Measurements from ENCODE around the gene TMCO4.
"Not testable (repeated sequence)": the region's sequence is repeated elsewhere in the genome, so short reads cannot be mapped to it uniquely, and the experiment has no call there.

The TMCO4 gene

DNA sequence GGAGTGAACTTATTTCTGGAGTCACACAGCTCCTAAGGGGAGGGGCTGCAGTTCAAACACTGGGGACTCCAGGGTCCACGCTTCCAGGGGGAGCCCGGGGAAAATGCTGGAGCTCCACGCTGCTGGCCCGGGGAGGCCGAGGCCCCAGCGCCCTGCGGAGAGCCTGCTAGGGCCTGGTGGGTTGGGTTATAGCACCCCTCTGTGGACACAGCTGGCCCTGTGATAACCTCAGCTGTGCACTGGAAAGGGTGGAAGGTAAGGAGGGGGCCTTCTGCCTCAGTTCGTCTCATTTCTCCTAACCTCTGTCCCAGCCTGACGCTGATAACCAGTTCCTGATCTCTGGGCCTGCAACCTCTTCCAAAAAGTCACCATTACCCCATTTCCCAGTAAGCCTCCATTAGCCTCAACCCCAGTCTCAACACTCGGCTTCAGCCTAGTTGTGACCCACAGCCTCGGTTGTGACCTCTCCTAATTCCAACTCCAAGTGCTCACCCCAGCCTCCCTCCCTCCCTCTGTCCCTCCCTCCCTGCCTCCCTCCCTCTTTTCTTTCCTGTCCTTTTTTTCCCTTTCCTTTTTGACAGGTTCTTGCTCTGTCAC lies 148.5 kb downstream of the TMCO4 start:
- DNase-seq: peak; percentile 14

DNA sequence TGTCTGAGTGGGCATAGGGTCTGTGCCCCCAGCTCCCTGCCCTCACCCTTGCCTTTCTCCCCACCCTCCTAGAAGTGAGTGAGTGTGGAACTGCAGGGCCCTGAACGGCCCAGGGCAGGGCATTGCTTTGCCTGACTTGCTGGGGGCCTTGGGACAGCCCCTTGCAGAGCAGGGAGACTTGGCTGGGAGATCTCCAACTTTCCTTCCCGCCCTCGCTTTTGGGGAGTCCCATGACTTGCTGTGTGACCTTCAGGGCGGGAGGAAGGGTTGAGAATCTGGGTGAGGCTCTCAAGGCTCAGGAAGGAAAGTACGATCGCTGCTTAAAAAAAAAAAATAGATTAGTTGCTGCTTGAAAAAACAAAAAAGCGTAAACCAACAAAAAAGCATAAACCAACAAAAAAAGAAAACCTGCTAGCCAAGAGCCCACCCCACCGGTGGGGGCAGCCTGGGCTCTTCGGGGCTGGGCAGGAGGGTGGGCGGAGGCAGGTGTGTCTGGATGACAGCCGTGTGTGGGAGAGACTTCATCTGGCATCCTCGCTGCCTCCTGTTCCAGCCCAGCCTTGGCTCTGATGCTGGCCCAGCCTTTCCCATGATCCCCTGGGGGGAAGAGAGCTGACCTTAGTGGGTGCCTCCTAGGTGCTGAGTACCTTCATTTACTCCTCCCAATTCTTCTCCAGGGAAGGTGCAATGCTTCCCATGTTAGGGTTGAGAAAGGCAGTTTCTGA lies 149.1 kb downstream of the TMCO4 start:
- DNase-seq: no peak

DNA sequence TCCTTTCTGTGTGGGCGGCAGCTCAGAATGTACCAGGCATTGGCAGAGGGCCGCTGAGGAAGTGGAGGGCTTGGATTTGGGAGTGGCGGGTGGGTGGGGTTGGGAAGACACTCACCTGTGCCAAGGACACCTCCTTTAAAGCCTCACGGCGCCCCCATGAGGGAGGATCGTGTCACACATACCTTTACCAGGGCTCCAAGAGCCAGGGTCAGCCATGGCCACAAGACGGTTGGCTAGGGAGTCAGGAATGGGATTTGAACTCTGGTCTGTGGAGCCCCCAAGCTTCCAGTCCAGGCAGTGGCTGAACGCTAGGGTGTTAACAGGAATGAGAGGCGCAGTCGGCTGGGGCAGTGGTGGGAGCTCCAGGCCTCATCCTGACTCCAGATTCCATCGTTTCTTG lies 151.0 kb downstream of the TMCO4 start:
- no peak for DNase-seq

DNA sequence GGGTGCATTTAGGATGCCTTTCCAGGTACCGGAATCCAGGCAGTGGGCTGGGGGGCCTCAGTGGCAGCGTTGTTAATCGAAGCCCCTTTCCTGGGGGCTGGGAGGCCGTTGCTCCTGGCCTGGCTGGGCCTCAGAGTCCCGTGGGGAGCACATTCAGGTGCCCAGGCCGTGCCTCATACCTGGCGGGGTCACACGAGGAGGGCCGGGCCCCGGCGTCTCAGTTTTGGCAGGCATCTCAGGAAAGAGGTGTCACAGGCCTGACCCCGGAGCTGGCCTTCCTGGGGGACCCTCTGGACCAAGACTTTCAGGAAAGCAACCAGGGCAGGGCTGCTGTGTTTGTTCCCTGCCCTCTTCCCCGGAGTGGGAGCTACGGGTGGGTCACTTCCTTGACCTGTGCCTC lies 151.5 kb downstream of the TMCO4 start:
- no peak for DNase-seq

DNA sequence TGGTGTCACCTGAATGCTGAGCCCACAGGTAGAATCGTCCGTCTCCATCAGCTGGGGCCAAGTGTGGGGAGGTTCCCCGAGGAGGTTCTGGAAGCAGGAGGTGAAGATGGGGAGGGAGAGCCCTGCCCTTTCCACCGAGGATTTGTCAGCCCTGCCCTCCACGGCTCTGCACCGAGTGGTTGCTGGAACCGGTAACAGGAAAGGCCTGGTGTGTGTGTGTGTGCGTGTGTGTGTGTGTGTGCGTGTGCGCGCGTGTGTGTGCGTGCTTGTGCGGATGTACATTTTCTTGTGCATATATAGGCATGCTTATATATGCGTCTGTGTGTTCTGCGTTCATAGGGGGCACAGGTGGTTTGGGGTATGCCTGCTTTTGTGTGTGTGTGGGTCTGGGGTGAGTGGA lies 152.1 kb downstream of the TMCO4 start:
- no peak for DNase-seq

DNA sequence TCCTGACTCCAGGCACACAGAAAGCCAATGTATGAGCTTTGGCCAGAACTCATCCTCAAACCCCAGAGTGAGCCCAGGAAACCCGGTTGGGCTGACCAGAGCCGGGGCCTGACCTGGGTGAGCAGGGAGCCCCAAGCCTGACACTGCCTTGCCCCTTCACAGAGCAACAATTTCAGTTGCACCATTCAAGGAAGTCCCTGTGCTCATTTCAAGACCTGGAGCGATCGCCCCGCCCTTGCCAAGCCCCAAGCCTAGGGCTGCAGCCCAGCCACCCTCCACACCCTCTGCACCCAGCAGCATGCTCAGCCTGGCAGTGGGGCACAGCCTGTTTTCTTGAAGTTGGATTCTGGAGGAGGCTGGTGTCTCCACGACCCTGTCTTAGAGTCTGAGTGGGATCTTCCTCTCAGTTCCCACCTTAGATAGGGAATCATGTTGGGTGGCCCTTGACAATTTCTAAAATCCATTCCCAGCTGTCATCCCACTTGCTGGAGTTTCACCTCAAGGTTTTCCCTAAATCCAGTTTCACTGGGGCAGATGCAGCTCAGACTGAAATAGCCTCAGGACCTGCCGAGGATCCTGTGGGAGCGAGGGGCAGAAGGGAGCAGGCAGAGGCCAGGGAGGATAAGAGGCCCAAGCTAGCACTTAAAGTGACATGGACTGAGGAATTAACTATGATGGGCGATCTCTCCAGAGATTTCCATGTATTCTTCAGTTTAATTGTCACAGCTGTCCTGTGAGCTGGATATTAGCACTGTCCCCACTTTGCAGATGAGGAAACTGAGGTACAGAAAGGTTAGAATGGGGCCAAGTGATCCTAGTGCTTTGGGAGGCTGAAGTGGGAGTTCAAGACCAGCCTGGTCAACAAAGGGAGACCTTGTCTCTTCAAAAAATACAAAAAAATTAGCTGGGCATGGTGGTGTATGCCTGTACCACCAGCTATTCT lies 153.1 kb downstream of the TMCO4 start:
- DNase-seq: no peak

DNA sequence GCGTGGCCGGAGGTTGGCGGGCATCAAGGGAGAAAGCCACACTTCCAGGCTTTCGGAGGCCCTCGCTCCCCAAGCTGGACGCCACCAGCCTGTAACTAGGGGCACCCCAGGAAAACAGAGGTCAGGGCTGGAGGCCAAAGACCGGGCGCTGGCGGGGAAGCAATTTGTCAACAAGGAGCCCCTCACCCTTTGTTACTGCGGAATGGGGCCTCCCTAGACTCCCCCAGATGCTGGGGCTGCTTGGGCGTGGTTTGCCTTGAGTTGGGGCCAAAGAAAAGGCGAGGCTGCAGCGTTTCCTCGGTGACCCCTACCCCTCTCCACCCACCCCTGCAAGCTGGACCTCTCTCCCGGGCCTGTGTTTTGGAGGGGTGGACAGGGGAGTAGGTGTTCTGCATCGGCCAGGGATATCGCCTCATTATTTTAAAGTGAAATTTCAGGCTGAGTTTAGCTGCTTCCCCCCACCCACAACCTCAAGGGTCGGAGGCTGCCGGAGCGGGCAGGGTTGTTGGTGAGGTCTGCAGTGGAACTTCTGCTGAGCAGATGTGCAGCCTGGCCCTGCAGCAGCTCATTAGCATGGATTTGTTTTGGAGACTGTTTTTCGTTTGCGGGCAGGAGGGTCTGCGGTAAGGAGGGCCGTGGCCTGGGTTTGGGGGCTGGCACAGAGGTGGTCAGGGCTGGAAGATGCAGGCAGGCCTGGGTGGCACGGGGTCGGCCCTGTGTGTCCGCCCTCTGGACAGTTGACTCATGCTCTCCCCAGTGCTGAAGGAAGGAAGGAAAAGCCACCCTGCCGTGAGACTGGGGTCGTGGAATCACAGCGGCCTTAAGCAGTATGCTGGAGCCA lies 154.1 kb downstream of the TMCO4 start:
- no peak for DNase-seq

DNA sequence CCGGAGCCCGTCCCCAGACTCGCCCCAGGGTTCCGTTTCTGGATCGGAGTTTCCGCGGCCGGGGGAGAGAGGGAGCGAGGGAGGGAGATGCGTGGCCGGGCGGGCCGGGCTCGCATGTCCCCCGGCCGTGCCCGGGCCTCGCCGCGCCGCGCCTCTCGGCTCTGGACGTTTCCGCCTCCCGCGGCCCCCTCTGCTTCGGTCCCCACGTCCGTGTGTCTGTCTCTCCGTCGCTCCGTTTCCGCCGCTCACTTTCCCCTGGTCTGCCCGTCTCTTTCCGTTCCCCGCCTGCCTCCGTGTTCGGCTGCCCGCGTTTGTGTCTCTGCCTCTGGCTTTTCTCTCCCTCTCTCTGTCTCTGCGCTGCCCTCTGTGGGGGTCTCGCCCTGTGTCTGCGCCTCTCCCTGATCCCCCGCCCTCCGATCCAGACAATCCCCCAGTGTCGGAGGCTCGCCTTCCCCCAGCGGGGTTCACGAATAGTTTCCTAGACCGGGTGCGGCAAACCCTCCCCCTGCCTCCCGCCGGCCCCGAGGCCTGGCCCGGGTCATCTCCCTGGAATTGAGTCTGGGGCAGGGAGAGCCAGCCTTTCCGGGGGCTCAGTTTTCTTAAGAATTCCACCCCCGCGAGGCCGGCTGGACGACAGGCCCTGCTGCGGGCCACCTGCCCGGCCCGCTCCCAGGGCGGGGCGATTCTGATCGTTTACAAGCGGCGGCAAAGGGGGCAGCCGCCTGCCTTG lies 154.9 kb downstream of the TMCO4 start:
- no peak for DNase-seq

DNA sequence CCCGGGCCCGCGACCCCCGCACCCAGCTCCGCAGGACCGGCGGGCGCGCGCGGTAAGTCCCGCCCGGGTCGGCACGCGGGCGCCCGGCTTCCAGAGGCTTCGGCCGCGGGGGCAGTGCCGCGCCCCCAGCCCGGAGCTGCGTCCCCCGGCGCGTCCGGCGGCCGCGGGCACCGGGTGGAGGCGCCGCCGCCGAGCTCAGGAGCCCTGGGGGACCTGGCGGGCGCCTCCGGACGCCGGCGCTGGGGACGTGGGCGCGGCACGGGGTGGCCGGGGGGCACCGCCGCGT lies 155.4 kb downstream of the TMCO4 start:
- DNase-seq: no peak

DNA sequence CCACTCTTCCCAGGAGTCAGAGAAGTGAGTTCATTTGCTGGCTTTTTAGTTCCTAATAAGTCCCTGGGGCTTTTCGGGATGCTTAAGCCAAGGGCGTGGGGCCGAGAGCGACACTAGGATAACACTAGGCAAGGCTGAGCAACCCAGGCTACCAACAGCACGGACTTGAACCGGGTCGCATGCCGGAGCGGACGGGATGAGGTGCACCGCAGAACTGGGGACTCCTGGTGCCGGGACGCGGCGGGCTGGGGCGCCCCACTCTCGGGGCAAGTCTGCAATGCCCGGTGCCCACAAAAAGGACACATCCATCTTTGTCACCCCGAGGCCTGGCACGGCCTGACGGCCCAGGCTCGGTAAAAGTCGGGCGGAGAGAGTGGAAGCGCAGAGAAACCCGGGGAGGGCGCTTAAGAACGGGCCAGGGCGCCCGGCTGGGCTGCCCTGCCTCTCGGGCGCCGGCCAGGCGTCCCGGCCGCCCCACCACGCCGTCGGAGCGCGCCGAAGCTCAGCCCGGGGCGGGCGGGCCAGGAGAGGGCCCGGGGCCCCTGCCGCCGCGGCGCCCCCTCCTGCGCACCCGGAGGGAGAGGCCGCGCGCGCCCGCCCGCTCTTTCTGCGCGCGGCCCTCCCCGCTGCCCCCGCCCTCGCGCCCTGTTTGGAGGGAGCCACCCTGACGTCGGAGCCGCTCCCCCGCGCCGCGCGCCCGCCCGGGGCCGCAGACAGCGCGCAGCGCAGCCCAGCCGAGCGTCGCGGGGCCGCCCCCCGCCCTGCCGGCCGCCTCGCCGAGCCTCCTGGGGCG lies 155.9 kb downstream of the TMCO4 start, which contains the start of gene NBL1:
Gene NBL1, plus strand, starts transcription at position 710 of the 793 bp plus-strand sequence. CDS start 10,720 bp downstream, outside the sequence.
- DNase-seq: no peak

DNA sequence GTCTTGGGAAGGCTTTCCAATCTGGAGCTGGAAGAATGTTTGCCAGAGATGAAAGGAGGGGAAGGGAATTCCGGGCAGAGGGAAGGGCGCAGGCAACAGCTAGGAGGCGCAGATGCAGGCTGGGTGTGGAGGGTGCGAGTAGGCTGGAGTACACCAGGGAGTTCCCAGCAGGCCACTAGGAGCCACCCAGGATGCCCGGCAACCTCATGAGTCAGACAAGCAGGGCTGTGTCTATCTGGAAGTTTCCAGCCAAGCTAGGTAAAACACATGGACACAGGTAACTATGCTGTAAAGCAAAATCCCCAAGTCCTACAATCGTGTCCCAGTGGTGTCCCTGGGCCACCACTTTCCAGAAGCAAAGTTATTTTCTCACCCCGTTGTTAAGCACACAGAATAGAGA lies 156.6 kb downstream of the TMCO4 start:
- DNase-seq: no peak

DNA sequence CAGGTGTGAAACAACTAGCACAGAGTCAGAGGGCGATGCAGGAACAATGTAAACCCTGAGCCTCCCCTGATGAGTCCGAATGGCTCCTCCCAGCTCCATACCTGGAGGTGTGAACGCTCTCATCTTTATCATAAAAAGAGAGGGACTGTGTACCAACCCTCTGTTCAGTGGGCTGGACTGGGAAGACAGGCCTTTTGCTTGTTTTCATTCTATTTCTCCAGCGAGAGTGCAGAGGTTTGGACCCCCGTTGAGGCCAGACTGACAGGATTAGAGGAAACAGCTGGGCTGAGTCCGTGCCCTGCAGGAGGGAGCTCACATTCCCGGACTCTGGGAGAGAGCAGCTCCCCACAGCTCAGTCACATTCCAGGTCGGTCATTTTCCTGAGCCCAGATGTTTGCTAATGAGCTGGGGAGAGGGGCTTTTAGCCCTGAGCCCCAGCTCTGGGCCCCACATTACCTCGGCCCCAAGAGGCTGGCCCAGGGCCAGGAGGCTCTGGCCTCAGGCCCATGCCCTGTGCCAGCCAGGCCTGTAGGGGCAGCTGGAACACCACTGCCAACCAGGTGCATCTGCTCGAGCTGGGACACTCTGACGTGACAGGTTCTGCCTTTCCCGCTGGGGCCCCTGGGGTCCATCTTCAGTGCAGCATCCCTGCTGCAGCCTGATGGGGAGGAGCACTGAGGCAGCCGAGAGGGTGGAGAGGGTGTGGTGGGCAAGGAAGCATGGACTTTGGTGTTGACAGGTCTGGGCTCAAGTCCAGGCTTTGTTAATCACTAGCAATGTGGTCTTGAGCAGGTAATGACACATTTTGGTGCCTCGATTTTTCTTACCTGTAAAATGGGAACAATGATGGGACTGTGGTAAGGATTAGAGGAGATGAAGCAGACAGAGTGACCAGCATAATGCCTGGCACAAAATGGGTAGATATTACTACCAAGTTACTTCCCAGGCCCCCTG lies 159.1 kb downstream of the TMCO4 start:
- DNase-seq: no peak

DNA sequence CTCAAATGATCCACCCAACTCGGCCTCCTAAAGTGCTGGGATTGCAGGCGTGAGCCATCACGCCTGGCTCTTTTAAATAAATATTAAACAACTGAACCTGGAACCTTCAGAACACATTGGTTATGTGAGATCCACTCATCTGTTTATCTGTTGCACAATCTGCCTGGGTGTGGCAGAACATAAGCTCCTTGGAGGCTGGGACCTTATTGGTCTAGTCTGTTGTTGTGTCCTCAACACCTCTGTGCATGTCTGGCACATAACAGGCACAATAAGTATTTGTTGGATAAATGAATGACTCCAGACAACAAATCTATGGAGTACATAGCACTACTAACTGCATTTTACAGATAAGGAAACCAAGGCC lies 159.7 kb downstream of the TMCO4 start:
- no peak for DNase-seq

DNA sequence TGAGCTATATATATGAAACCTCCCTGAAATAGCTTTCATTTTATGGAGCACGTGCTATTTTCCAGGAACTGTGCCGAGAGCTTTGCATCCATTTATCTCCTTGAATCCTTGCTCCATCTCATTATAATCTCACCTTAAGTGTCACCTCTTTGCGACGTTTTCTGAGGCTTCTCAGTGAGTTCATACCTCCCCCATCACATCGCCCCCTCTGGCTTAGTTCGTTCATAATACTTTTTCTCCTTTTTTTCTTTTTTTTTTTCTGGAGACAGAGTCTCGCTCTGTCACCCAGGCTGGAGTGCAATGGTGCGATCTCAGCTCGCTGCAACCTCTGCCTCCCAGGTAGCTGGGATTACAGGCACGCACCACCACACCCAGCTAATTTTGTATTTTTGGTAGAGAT lies 160.5 kb downstream of the TMCO4 start:
- DNase-seq: not testable (repeated sequence)

DNA sequence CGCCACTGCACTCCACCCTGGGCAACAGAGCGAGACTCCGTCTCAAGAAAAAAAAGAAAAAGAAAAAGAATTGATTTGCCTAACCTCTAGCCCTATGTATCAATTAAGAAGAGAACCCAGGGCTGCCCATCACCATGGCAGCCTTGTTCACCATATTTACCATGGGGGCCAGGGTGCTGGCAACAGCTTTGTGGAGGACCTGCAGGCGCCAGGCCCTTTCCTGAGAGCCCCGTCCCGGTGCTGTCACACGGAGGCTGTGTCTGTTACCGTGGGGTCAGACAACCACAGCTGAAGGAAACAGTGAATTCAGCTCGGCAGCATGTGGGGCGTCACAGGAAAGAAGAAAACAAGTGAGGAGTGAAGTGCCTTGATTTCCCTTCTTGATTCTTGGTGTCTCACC lies 162.1 kb downstream of the TMCO4 start:
- no peak for DNase-seq

DNA sequence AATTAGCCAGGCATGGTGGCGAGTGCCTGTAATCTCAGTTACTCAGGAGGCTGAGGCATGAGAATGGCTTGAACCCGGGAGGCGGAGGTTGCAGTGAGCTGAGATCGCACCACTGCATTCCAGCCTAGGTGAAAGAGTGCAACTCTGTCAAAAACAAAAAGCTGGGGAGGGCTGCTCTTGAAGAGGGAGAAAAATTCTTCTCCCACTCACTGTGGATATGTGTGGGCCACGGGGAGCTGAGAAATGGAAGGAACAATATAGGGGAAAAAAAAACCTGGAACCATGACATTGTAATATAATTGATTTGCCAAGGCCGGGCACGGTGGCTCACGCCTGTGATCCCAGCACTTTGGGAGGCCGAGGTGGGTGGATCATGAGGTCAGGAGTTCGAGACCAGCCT lies 163.0 kb downstream of the TMCO4 start:
- DNase-seq: not testable (repeated sequence)

DNA sequence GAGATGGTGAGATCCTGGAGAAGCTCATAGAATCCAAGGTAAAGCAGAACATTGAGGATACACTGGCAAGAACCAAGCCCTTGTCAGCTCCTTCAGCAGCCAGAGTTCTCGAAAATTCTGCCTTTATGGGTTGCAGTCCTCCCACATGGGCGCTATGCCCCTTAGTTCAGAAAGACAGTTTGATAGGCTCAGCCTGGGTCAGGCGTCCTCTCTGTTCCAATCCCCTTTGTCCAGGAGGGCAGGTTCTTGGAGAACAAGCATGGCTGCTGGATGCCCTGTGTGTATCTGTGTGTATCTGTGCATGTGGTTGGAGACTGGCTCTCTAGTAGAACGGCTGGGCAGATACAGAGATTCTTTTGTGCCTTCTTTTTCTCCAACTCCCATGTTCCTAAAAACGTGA lies 163.7 kb downstream of the TMCO4 start:
- no peak for DNase-seq

DNA sequence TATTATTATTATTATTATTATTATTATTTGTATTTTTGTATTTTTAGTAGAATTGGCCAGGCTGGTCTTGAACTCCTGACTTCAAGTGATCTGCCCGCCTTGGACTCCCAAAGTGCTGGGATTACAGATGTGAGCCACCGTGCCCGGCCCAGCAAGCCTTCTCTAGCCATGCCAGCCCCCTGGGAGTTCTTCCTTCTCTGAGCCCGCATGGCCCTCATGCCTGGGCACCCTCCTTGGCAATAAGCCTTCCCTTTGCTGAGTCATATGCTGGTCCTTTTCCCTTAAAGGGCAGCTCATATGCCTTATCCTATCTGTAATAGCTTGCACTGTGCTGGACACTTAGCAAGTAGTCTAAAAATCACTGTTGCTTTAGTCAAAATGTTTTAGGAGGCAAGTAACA lies 164.1 kb downstream of the TMCO4 start:
- DNase-seq: no peak

DNA sequence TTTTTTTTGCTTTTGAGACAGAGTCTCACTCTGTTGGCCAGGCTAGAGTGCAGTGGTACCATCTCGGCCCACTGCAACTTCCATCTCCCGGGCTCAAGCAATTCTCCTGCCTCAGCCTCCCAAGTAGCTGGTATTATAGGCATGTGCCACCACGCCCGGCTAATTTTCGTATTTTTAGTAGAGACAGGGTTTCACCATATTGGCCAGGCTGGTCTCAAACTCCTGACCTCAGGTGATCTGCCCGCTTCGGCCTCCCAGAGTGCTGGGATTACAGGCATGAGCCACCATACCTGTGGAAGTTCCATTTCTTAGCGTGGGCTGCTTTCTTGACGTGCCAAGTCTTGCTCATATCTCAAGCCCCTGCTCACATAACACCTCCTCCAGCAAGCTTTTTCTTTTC lies 164.7 kb downstream of the TMCO4 start:
- not testable (repeated sequence) for DNase-seq

DNA sequence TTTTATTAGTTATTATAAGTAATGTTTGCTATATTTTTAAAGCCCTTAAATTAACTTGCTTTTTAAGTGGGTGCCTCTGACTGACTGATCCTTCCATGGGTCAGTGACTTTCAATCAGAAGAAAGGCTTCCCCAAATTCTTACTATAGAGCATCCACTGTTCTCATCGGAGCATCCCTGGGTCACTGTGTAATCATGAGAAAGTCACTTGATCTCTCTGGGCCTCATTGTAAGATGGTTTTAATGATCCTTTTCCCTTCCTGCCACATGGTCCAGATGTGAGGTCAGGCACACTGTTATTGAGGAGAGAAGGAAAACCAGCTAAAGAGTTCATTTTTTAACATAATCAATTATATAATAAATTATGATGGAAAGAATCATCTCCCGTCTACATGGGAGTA lies 166.6 kb downstream of the TMCO4 start:
- no peak for DNase-seq

All from NK-92 treated with Interleukin-12 subunit alpha and Interleukin-12 subunit beta, amount 100 ng/mL, for 24 hours (cell line).